ENCODE data around the gene RASEF. TPM values are rescaled to one million over a fixed set of nuclear protein-coding genes. Genes with fewer than 3 reads are reported as not detected.

RASEF gene
- total RNA-seq (2016; rRNA removed; fragmentation: Illumina TruSeq; extraction: Trizol): 0.03 and 0.07 TPM in 2 replicates
- total RNA-seq (2016; cell fraction: cytosol; rRNA removed; fragmentation: Illumina TruSeq; extraction: Trizol; ENCODE audit: low read depth): not detected in 2 replicates
- 0.04 and 0.06 TPM in 2 replicates for total RNA-seq (2016; cell fraction: insoluble cytoplasmic fraction; rRNA removed; fragmentation: Illumina TruSeq; extraction: Trizol)
- not detected in 2 replicates for total RNA-seq (2016; cell fraction: membrane; rRNA removed; fragmentation: Illumina TruSeq; extraction: Trizol)
- total RNA-seq (2016; cell fraction: nucleus; rRNA removed; fragmentation: Illumina TruSeq; extraction: Trizol): not detected in 2 replicates
- polyA plus RNA-seq (2011; rRNA removed): 0.01 TPM in 1 of 2 replicates, not detected in the other
- polyA plus RNA-seq (2011; cell fraction: cytosol; rRNA removed): not detected in 2 replicates
- 0.03 and 0.08 TPM in 2 replicates for polyA plus RNA-seq (2011; cell fraction: nucleus; rRNA removed)
- polyA plus RNA-seq (2012): not detected in 2 replicates
- not detected in 2 replicates for polyA plus RNA-seq (2016; cell fraction: cytosol; fragmentation: Illumina TruSeq; extraction: Trizol; ENCODE audit: low read depth)
- not detected in 2 replicates for polyA plus RNA-seq (2016; cell fraction: insoluble cytoplasmic fraction; fragmentation: Illumina TruSeq; extraction: Trizol; ENCODE audit: low read depth)
- not detected in 2 replicates for polyA plus RNA-seq (2016; cell fraction: membrane; fragmentation: Illumina TruSeq; extraction: Trizol; ENCODE audit: low read depth)
- not detected in 2 replicates for polyA plus RNA-seq (2016; cell fraction: nucleus; fragmentation: Illumina TruSeq; extraction: Trizol; ENCODE audit: insufficient read depth, low read depth)
- 4.4 TPM in 1 of 2 replicates, not detected in the other for polyA minus RNA-seq (2011; rRNA and poly(A)+ RNA removed; ENCODE audit: low replicate concordance)
- not detected in 2 replicates for polyA minus RNA-seq (2011; cell fraction: cytosol; rRNA and poly(A)+ RNA removed)
- polyA minus RNA-seq (2011; cell fraction: nucleus; rRNA and poly(A)+ RNA removed): 0.12 and 0.26 TPM in 2 replicates
- Bru-seq, nascent RNA: percentile 12 among the genes with signal in this experiment
- percentile 17 among the genes with signal in this experiment for BruChase-seq, experiment 1, labeled RNA remaining after a 6-hour chase
- BruChase-seq, experiment 2, labeled RNA remaining after a 2-hour chase: percentile 12 among the genes with signal in this experiment
- long read RNA-seq, experiment 1: 0 reads
- long read RNA-seq, experiment 2: 0 reads

GRCh38 chr9:83062651-83063527 lies at the start of gene RASEF:
TSS of gene RASEF (minus strand) at chr9:83063142. CDS start at chr9:83062867, 275 bp downstream.
- Histone ChIP-seq H3K27ac (ENCODE audit: extremely low read length, insufficient read depth, low read length) (no peak within 1 kb of the TSS), H3K4me3 (replicated peaks in 1 of 3; ENCODE audit: insufficient read depth in 1 of 3, low read depth in 2 of 3, low read length in 3 of 3) (no peak within 1 kb of the TSS), H3K27me3 (ENCODE audit: control insufficient read depth in 1 of 2, insufficient read depth in 2 of 2, low read length in 2 of 2) (no peaks in the 10 kb centered on the region), H3K4me2 (ENCODE audit: low read depth, low read length) (no peak within 1 kb of the TSS), H4K20me1 (ENCODE audit: insufficient read depth, low read length) (no peaks in the 10 kb centered on the region), H3K4me1 (ENCODE audit: insufficient read depth, low read length) (no peaks in the 10 kb centered on the region), H3K36me3 (replicated peaks in 1 of 2; ENCODE audit: control insufficient read depth in 1 of 2, insufficient read depth in 2 of 2, low read length in 2 of 2) (no peaks in the 10 kb centered on the region), H3K79me2 (ENCODE audit: insufficient read depth, low read length) (no peaks in the 10 kb centered on the region), H3K9ac (ENCODE audit: insufficient read depth, low read depth, low read length) (no peak within 1 kb of the TSS), H2AFZ (ENCODE audit: low read length) (no peak within 1 kb of the TSS), H3K9me3 (ENCODE audit: low read length) (no peaks in the 10 kb centered on the region)
- TF ChIP-seq GMEB2 (CRISPR knock-in tag; IDR thresholded peaks at IDR 0.05; ENCODE audit: low read depth) (no peak), KMT2A (CRISPR knock-in tag; IDR thresholded peaks at IDR 0.05) (no peak)
- FAIRE-seq (no peak), ATAC-seq (no peak), DNase-seq (ENCODE audit: low spot score) (no peak)
- WGBS (ENCODE audit: low lambda C conversion rate): 85% methylated on average over 51 of the region's 99 CpGs
- in situ Hi-C loops (cut with HindIII; ENCODE audit: extremely low pct_ligation_motif_present, low pct_unique_long_range_greater_than_20kb) (no loop called here), intact Hi-C loops (cut with micrococcal nuclease; ENCODE audit: unreplicated experiment) (no loop called here)
- ChIA-PET POLR2A (no interaction called here), CTCF (ENCODE audit: low intra/inter-chr PET ratio, low total read pairs) (no interaction called here)
- BruUV-seq (replicated peaks): no TSS peak

All from HepG2 (cell line).